ENCODE data around the gene CYP1A2.
A peak's percentile ranks its signal among the peaks of the same experiment; 100 is the strongest.
"Not testable (repeated sequence)": the region's sequence is repeated elsewhere in the genome, so short reads cannot be mapped to it uniquely, and the experiment has no call there.

Gene CYP1A2

DNA sequence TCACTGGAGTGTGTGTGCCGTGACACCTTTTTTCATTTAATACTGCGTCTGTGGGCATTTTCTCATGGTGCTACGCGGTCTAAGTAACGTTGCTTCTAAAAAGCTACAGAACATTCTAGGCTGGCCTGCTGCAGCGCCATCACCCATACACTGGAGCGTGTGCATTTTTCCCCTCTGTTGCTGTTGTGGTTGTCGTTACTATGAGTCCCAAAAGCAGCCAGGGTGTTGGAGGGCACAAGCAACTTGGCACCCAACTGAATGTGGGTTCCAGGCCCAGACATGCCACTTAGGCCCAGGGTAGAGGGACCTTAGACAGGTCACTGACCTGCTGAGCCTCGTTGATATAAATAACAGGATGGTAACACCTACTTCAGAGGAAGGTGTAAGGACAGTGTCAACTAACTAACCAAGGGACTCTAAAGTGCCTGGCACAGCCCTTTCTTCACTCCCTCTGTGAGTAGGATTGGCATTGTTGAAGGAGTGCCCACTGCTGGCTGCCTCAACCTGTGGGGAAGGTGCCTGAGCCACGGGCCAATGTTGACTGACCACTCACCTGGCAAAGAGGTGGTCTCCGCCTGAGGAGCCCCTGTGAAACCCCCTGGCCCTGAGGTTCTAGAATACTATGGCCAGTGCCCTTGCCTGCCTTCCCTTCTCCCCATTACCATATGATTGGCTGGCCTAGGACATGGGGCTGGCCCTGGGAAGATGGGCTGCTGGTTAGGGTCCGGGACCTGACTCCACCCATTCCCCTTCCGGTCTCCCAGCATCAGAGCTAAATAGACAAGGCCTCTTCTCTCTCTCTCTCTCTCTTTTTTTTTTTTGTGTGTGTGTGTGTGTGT is 36.8 kb downstream of the CYP1A2 start:
- Histone ChIP-seq H3K4me1 (ENCODE audit: low read length) (peaks cover 56% of the 10 kb centered on the region), H3K9ac (ENCODE audit: low read length) (peak overlapping the region; percentile 89), H4K20me1 (ENCODE audit: insufficient read depth, low read length) (no peaks in the 10 kb centered on the region), H3K9me2 (replicated peaks; ENCODE audit: insufficient read depth, low read length) (no peaks in the 10 kb centered on the region), H3K4me2 (ENCODE audit: low read depth, low read length) (peak overlapping the region; percentile 99), H2AFZ (ENCODE audit: low read length) (no peak overlapping the region), H3K27ac (ENCODE audit: low read length) (peak overlapping the region; percentile 95), H3K79me2 (ENCODE audit: low read length) (peaks cover 79% of the 10 kb centered on the region), H3K27me3 (replicated peaks; ENCODE audit: insufficient read depth, low read length) (no peaks in the 10 kb centered on the region), H3F3A (ENCODE audit: insufficient read depth, low read length) (peaks cover 94% of the 10 kb centered on the region), H3K9me3 (replicated peaks; ENCODE audit: insufficient read depth, low read length) (no peaks in the 10 kb centered on the region), H3K36me3 (replicated peaks; ENCODE audit: insufficient read depth, low read length) (no peaks in the 10 kb centered on the region), H3K4me3 (ENCODE audit: low read length) (peak overlapping the region; percentile 93)
- peak; percentile 34 for DNase-seq
- TF ChIP-seq EZH2 (optimal IDR thresholded peaks at IDR 0.05; ENCODE audit: low read depth, low read length) = no peak
- no peak for TF ChIP-seq EZH2phosphoT487 (IDR thresholded peaks at IDR 0.05; ENCODE audit: low read length)
- TF ChIP-seq, protein P1, sequence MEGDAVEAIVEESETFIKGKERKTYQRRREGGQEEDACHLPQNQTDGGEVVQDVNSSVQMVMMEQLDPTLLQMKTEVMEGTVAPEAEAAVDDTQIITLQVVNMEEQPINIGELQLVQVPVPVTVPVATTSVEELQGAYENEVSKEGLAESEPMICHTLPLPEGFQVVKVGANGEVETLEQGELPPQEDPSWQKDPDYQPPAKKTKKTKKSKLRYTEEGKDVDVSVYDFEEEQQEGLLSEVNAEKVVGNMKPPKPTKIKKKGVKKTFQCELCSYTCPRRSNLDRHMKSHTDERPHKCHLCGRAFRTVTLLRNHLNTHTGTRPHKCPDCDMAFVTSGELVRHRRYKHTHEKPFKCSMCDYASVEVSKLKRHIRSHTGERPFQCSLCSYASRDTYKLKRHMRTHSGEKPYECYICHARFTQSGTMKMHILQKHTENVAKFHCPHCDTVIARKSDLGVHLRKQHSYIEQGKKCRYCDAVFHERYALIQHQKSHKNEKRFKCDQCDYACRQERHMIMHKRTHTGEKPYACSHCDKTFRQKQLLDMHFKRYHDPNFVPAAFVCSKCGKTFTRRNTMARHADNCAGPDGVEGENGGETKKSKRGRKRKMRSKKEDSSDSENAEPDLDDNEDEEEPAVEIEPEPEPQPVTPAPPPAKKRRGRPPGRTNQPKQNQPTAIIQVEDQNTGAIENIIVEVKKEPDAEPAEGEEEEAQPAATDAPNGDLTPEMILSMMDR (IDR thresholded peaks at IDR 0.05; ENCODE audit: low read length) = no peak; the same call in none of the 2 replicates

DNA sequence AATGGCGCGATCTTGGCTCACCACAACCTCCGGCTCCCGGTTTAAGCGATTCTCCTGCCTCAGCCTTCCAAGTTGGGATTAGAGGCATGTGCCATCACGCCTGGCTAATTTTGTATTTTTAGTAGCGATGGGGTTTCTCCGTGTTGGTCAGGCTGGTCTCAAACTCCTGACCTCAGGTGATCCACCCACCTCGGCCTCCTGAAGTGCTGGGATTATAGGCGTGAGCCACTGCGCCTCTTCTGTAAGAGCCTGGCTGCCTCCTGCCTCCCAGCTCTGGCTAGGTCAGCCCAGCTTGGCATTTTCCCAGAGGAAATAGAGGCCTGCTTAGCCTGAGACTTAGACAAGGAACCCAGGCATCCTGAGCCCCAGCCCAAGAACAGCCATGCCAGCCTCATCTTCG is 37.4 kb downstream of the CYP1A2 start:
- Histone ChIP-seq H3K4me2 (ENCODE audit: low read depth, low read length) (peak overlapping the region; percentile 99), H3K27ac (ENCODE audit: low read length) (peak overlapping the region; percentile 95), H3K4me3 (ENCODE audit: low read length) (peak overlapping the region; percentile 39), H3K9ac (ENCODE audit: low read length) (peak overlapping the region; percentile 89), H3F3A (ENCODE audit: insufficient read depth, low read length) (peaks cover 91% of the 10 kb centered on the region), H3K4me1 (ENCODE audit: low read length) (peaks cover 57% of the 10 kb centered on the region), H3K79me2 (ENCODE audit: low read length) (peaks cover 81% of the 10 kb centered on the region)
- not testable (repeated sequence) for H3K9me3 ChIP-seq (replicated peaks; ENCODE audit: insufficient read depth, low read length); DNase-seq; H3K9me2 ChIP-seq (replicated peaks; ENCODE audit: insufficient read depth, low read length); H2AFZ ChIP-seq (ENCODE audit: low read length); H3K27me3 ChIP-seq (replicated peaks; ENCODE audit: insufficient read depth, low read length); H3K36me3 ChIP-seq (replicated peaks; ENCODE audit: insufficient read depth, low read length); H4K20me1 ChIP-seq (ENCODE audit: insufficient read depth, low read length)

DNA sequence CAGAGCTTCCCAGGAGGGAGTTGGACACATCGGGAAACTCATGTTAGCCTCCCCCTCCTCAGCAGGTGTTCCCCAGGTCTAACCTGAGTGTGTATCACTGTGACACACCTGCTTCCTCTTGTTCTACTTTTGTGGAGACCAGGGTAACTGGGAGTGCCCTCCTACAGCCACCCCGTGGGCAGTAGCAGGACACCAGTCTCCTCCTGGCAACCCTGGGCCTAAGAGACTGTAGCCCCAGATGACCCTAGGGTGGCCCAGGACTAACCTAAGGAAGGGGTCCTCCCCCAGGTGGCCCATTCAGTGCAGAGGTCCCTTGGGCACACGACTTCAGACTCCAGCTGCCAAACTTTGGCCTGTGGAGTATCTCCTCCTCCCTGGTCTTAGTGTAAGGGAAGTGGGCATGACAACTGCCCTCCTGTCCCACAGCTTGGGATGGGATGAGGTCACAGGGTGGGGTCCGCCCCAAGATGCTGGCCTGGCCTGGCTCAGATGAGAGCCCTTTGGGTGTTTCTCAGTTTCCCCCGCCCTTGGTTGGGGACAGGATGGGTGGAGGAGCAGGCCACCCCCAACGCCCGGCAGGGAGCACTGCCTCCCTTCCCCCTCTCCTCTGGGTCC is 38.0 kb downstream of the CYP1A2 start:
- TF ChIP-seq, protein P1 (IDR thresholded peaks at IDR 0.05; ENCODE audit: low read length) = no peak
- TF ChIP-seq EZH2phosphoT487 (IDR thresholded peaks at IDR 0.05; ENCODE audit: low read length) (no peak), EZH2 (optimal IDR thresholded peaks at IDR 0.05; ENCODE audit: low read depth, low read length) (no peak)
- peak overlapping the region; percentile 89 for H3K9ac ChIP-seq (ENCODE audit: low read length)
- no peaks in the 10 kb centered on the region for H3K27me3 ChIP-seq (replicated peaks; ENCODE audit: insufficient read depth, low read length)
- H3K4me3 ChIP-seq (ENCODE audit: low read length) = peak overlapping the region; percentile 39
- peak overlapping the region; percentile 95 for H3K27ac ChIP-seq (ENCODE audit: low read length)
- peak overlapping the region; percentile 99 for H3K4me2 ChIP-seq (ENCODE audit: low read depth, low read length)
- H3K4me1 ChIP-seq (ENCODE audit: low read length) = peaks cover 57% of the 10 kb centered on the region
- H3K9me3 ChIP-seq (replicated peaks; ENCODE audit: insufficient read depth, low read length) = no peaks in the 10 kb centered on the region
- H3K79me2 ChIP-seq (ENCODE audit: low read length) = peaks cover 87% of the 10 kb centered on the region
- no peaks in the 10 kb centered on the region for H3K9me2 ChIP-seq (replicated peaks; ENCODE audit: insufficient read depth, low read length)
- no peak overlapping the region for H2AFZ ChIP-seq (ENCODE audit: low read length)
- peak; percentile 35 for DNase-seq
- no peaks in the 10 kb centered on the region for H3K36me3 ChIP-seq (replicated peaks; ENCODE audit: insufficient read depth, low read length)
- peaks cover 6% of the 10 kb centered on the region; the same call in 1 of the 2 replicates for H4K20me1 ChIP-seq (ENCODE audit: insufficient read depth, low read length)
- H3F3A ChIP-seq (ENCODE audit: insufficient read depth, low read length) = peaks cover 85% of the 10 kb centered on the region
